22Rv1 (cell line): ENCODE data around the gene JUP.

Experiments
- ZFX ChIP-seq: fragments of 450-650 bp; IDR thresholded peaks from 2 replicates; pipeline ENCODE4 v1.6.1; 2017; ENCODE audit warnings: antibody characterized with exemption, borderline replicate concordance
- TF ChIP-seq, protein P1 (sequence below): fragments of 450-650 bp; IDR thresholded peaks from 2 replicates; pipeline ENCODE4 v1.5.1; 2017; ENCODE audit warnings: mild to moderate bottlenecking

DNA sequence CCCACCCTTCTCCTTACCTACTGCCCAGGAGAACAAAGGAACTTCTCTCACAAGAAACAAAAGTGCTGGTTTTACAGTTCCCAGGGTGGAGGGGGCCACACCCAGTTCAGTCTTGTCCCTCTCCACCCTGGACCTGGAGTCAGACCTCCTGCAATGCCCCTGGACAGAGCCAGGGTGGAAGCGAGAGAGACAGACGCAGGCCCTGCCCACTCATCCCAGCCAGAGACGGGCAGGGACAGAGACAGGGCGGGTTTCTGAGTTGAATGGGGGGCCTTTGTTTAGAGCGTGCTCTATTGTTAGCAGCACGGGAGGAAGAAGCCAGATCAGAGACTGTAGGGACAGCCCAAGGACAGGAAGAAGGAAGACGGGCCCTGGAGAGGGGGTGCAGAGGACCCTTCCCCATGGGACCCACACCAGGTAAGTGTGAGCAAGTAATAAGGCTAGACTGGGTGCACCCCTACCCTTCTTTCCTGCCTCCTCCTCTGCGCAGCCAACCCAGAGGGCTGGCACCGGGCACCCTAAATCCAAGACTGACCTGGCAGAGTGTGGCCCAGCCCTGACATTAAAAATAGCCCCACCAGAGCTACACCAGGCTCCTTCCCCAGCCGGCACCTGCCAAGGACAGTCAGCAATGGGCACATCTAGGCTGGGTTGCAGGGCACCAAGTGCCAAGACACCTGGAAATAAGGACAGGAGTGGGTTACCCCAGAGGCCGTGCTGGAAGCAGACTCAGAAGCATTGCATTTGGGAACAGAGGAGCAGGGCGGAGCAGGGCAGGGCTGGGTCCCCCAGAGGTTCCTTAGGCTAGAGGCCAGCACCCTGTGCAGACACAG, 10.9 kb downstream of the JUP start:
- TF ChIP-seq, protein P1, sequence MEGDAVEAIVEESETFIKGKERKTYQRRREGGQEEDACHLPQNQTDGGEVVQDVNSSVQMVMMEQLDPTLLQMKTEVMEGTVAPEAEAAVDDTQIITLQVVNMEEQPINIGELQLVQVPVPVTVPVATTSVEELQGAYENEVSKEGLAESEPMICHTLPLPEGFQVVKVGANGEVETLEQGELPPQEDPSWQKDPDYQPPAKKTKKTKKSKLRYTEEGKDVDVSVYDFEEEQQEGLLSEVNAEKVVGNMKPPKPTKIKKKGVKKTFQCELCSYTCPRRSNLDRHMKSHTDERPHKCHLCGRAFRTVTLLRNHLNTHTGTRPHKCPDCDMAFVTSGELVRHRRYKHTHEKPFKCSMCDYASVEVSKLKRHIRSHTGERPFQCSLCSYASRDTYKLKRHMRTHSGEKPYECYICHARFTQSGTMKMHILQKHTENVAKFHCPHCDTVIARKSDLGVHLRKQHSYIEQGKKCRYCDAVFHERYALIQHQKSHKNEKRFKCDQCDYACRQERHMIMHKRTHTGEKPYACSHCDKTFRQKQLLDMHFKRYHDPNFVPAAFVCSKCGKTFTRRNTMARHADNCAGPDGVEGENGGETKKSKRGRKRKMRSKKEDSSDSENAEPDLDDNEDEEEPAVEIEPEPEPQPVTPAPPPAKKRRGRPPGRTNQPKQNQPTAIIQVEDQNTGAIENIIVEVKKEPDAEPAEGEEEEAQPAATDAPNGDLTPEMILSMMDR = no peak
- no peak for TF ChIP-seq ZFX
